ENCODE results near the gene DNM3.

DNM3 gene

DNA sequence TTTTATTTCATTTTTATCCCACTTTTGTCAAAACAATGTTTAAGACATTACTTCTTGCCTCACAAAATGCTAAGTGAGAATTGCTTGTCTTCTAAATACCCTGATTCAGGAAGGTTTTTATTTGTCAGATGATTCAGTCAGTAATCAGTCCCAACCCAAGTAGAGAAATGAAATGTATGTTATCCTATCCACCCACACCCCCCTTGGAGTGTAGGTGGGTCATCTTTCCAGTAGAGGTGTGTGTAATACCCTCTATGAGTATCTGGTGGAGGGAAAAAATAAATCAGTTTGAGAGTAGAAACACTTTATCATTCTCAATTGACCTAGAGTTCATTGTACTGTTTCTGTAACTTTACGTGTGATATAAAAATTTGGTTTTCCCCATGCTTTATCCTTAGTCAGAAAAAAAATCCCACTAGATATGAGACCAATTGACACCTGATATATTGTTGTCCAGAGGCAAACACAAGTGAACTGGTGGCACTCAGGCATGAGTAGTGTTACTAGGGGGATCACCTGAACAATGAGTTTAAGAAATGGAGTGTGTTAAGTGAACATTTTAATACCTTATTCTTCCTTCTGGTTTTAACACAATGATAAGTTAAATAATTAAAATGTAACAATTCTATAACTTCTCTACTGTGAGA lies 425.4 kb downstream of the DNM3 start:
- Histone ChIP-seq H3K27ac (no peak overlapping the region), H3K4me3 (ENCODE audit: low read depth in 1 of 2, low read length in 1 of 2) (no peak overlapping the region), H3K9me3 (no peaks in the 10 kb centered on the region), H3K27me3 (no peaks in the 10 kb centered on the region), H3K36me3 (no peaks in the 10 kb centered on the region), H3K4me1 (ENCODE audit: control insufficient read depth in 1 of 2, insufficient read depth in 1 of 2, low read depth in 1 of 2, low read length in 1 of 2) (no peaks in the 10 kb centered on the region)
- TF ChIP-seq, protein P1, sequence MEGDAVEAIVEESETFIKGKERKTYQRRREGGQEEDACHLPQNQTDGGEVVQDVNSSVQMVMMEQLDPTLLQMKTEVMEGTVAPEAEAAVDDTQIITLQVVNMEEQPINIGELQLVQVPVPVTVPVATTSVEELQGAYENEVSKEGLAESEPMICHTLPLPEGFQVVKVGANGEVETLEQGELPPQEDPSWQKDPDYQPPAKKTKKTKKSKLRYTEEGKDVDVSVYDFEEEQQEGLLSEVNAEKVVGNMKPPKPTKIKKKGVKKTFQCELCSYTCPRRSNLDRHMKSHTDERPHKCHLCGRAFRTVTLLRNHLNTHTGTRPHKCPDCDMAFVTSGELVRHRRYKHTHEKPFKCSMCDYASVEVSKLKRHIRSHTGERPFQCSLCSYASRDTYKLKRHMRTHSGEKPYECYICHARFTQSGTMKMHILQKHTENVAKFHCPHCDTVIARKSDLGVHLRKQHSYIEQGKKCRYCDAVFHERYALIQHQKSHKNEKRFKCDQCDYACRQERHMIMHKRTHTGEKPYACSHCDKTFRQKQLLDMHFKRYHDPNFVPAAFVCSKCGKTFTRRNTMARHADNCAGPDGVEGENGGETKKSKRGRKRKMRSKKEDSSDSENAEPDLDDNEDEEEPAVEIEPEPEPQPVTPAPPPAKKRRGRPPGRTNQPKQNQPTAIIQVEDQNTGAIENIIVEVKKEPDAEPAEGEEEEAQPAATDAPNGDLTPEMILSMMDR (IDR thresholded peaks at IDR 0.05): no peak

DNA sequence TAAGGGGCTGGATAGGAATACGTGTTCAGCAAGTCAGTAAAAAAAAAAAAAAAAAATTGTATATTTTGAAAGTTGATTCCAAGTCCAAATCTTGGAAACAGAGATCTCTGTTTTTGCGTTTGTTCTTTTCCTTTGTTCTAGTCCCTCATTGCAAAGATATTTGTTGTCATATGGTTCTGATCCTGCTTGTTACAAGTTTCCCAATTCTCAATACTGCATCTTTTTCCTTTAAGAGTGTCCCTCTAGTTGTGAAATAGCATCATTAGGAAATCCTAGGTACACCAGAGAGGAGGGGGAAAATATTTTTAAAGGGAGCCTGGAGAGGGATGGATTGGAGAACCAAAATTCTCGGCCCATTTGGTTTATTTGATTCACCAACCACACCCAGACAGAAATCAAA lies 426.9 kb downstream of the DNM3 start:
- no peaks in the 10 kb centered on the region for H3K9me3 ChIP-seq
- no peak overlapping the region for H3K27ac ChIP-seq
- no peaks in the 10 kb centered on the region for H3K27me3 ChIP-seq
- no peaks in the 10 kb centered on the region for H3K4me1 ChIP-seq (ENCODE audit: control insufficient read depth in 1 of 2, insufficient read depth in 1 of 2, low read depth in 1 of 2, low read length in 1 of 2)
- TF ChIP-seq, protein P1 (IDR thresholded peaks at IDR 0.05): no peak
- H3K36me3 ChIP-seq: no peaks in the 10 kb centered on the region
- H3K4me3 ChIP-seq (ENCODE audit: low read depth in 1 of 2, low read length in 1 of 2): no peak overlapping the region

DNA sequence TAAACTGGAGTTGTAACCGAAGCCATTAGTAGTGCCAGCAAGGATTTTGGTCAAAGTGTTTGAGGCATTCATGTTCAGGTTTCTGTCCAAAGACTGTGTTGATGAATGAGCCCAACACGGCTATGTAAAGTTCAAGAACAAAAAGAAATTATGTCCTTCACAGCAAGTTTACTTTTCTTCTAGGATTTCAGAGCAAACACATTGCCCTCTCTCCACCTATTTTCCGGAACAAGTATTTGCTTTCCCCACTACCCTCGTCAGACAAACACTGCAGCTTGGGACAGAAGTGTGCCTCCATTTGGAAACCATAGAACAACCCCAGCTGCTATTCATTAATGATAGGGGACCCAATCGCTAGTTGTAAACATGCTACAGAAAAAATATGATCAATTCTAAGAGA lies 427.8 kb downstream of the DNM3 start:
- Histone ChIP-seq H3K36me3 (no peaks in the 10 kb centered on the region), H3K27me3 (no peaks in the 10 kb centered on the region), H3K4me1 (ENCODE audit: control insufficient read depth in 1 of 2, insufficient read depth in 1 of 2, low read depth in 1 of 2, low read length in 1 of 2) (no peaks in the 10 kb centered on the region), H3K9me3 (no peaks in the 10 kb centered on the region), H3K27ac (no peak overlapping the region), H3K4me3 (ENCODE audit: low read depth in 1 of 2, low read length in 1 of 2) (no peak overlapping the region)
- TF ChIP-seq, protein P1 (IDR thresholded peaks at IDR 0.05): no peak

DNA sequence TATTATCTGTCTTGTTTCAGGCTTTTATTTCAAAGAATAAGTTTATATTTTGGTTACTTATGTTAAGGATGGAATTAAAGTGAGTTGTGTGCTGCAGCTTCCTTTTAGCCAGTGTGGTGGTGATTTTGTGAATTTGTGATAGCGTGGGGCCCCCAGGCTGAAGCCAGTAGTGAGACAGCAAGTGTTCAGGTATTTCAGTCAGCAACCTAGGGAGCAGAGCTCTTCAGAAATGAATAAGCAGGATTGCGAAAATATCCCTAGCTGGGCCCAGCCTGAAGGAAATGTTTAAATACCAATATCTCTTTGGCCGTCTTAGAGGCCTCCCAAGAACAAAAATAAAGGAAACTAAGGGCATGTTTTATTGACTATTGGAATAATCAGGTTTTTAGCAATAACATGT lies 428.3 kb downstream of the DNM3 start:
- TF ChIP-seq, protein P1 (IDR thresholded peaks at IDR 0.05): no peak
- H3K27ac ChIP-seq: no peak overlapping the region

DNA sequence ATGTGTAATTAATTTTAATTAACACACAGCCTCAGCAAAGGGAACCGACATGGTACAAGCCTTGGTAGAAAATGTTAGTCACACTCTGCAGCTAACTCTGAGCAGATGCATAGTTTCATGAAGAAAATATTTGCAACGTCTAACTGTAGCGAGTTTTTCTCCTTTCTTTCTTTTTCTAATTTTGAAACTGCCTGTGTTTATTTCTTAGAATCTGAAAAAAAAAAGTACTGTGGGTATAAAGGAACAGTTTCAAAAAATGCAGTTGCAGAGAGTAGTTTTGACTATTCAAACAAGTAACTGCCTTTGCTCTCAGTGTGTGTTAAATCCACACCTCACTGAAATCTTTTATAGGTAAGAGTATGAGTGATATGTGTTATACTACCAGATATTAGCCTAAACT lies 429.3 kb downstream of the DNM3 start:
- no peaks in the 10 kb centered on the region for H3K36me3 ChIP-seq
- no peak overlapping the region for H3K4me3 ChIP-seq (ENCODE audit: low read depth in 1 of 2, low read length in 1 of 2)
- H3K27me3 ChIP-seq: no peaks in the 10 kb centered on the region
- no peak overlapping the region for H3K27ac ChIP-seq
- no peaks in the 10 kb centered on the region for H3K4me1 ChIP-seq (ENCODE audit: control insufficient read depth in 1 of 2, insufficient read depth in 1 of 2, low read depth in 1 of 2, low read length in 1 of 2)
- no peaks in the 10 kb centered on the region for H3K9me3 ChIP-seq
- TF ChIP-seq, protein P1 (IDR thresholded peaks at IDR 0.05): no peak

More for the DNA sequence above, 428.3 kb downstream of the DNM3 start:
- H3K9me3 ChIP-seq: no peaks in the 10 kb centered on the region
- no peaks in the 10 kb centered on the region for H3K27me3 ChIP-seq
- H3K4me3 ChIP-seq (ENCODE audit: low read depth in 1 of 2, low read length in 1 of 2): no peak overlapping the region
- no peaks in the 10 kb centered on the region for H3K36me3 ChIP-seq
- H3K4me1 ChIP-seq (ENCODE audit: control insufficient read depth in 1 of 2, insufficient read depth in 1 of 2, low read depth in 1 of 2, low read length in 1 of 2): no peaks in the 10 kb centered on the region

Measured in neutrophil (primary cell).